Activated naive CD8-positive, alpha-beta T cell treated with anti-CD3 and anti-CD28 coated beads, Interleukin-2, amount 10 ng/mL, durations not matched to agents 7 days and 5 days (primary cell): ENCODE data around the gene SMAD6. TPM values are rescaled to one million over a fixed set of nuclear protein-coding genes. Genes with fewer than 3 reads are reported as not detected.

Experiments used
- ATAC-seq: fragments of 150-1000 bp; cut with Tn5 transposase; one replicate; pipeline ENCODE4 v1.10.0; 2021; ENCODE audit warnings: low read depth, moderate library complexity
- POLR2A ChIA-PET: fragments of 350-600 bp; sonication (Branson Sonifier 250); formaldehyde crosslinking; loops from one replicate; lab custom pipeline; 2021; ENCODE audit warnings: antibody characterized with exemption; lab: Charles Lee
- DNase-seq: peaks from one replicate; pipeline ENCODE4 v3.0.0; 2021
- H3K27ac Mint-ChIP-seq: one replicate; pipeline ENCODE4 v1.8.0; 2022; ENCODE audit warnings: mild to moderate bottlenecking, mixed read lengths
- H3K27me3 Mint-ChIP-seq: one replicate; pipeline ENCODE4 v1.8.0; 2022; ENCODE audit warnings: mild to moderate bottlenecking, moderate library complexity, mixed read lengths
- H3K36me3 Mint-ChIP-seq: one replicate; pipeline ENCODE4 v1.8.0; 2021; ENCODE audit warnings: mild to moderate bottlenecking, mixed read lengths
- H3K4me1 Mint-ChIP-seq: one replicate; pipeline ENCODE4 v1.8.0; 2021; ENCODE audit warnings: mixed read lengths
- H3K4me3 Mint-ChIP-seq: one replicate; pipeline ENCODE4 v1.8.0; 2022; ENCODE audit warnings: mild to moderate bottlenecking, moderate library complexity, mixed read lengths
- H3K9me3 Mint-ChIP-seq: one replicate; pipeline ENCODE4 v1.8.0; 2021; ENCODE audit warnings: mixed read lengths
- total RNA-seq, 2 experiments: library from RNA; stranded (reverse); gene quantifications; one replicate each; pipeline ENCODE4 v1.2.3, GENCODE V29; 2021

Gene SMAD6
- total RNA-seq, 2 experiments from 2014 or later, result 0.91 to 0.94 TPM

DNA sequence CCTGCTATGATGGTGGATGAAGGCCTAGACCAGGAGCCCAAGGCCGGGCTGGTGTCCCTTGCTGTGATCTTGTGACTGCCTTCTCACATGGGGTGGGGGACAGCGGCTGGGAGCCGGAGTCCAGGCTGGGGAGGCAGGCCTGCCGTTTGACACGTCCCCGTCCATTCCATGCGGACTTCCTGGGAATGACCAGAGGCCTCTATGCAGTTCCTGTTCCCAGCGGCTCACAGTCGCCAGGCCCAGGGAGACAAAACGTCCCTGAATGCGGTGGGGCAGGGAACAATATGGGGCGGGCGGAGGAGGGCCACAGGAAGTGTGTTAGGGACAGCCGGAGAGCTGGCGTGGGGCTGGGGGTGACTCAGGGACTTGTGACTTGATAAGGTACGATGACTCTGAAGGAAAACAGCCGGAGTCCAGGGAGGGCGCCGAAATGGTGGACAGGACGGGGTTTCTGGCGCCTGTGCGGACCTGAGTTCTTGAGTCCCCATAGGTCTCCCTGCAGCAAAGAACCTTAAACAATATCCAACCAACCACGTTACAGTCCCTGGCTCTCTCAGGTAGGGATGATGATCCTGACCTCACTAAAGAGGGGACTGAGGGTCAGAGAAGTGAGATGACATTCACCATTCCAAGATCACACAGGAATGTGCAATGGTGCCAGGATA is 40.5 kb upstream of the SMAD6 start:
- H3K9me3 Mint-ChIP-seq, result no peaks in the 10 kb centered on the region
- ATAC-seq (no peak), DNase-seq (no peak)
- H3K4me3 Mint-ChIP-seq, result no peak overlapping the region
- peaks cover 6% of the 10 kb centered on the region for H3K27me3 Mint-ChIP-seq
- H3K4me1 Mint-ChIP-seq, result peaks cover 6% of the 10 kb centered on the region
- H3K27ac Mint-ChIP-seq, result no peak overlapping the region
- POLR2A ChIA-PET, result no interaction called here
- no peaks in the 10 kb centered on the region for H3K36me3 Mint-ChIP-seq

DNA sequence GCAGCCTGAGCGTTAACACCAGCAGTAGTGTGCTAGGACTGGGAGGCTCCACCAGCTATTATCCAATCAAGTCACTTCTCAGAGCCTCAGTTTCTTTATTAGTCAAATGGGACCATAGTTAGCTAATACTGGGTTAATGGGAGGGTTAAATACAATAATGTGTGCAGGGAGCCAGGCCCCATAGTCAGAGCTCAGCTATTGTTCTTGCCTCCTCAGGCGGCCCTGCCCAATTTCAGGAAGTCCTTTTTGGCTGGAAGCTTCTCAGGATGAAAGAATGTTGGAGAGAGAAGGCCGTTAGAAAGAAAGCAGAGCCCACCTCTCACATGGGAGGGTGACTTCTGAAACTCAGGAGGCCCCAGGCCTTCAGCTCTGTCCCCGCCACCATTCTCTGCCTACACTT is 39.5 kb upstream of the SMAD6 start:
- no peak for ATAC-seq
- DNase-seq, result no peak
- Mint-ChIP-seq H3K4me1 (peaks cover 2% of the 10 kb centered on the region), H3K9me3 (no peaks in the 10 kb centered on the region), H3K36me3 (no peaks in the 10 kb centered on the region), H3K4me3 (no peak overlapping the region), H3K27ac (no peak overlapping the region), H3K27me3 (peaks cover 4% of the 10 kb centered on the region)
- POLR2A ChIA-PET, result interaction anchor here (0.6 kb wide), 1 partner anchor 1777 kb away, joined by 5 read pairs; no protein-coding TSS in a partner anchor

GRCh38 chr15:66663664-66664063 is 38.4 kb upstream of the SMAD6 start:
- H3K27me3 Mint-ChIP-seq, result peaks cover 3% of the 10 kb centered on the region
- no peak overlapping the region for H3K4me3 Mint-ChIP-seq
- H3K27ac Mint-ChIP-seq, result no peak overlapping the region

GRCh38 chr15:66670175-66670574 is 31.9 kb upstream of the SMAD6 start:
- Mint-ChIP-seq H3K27me3 (peaks cover 3% of the 10 kb centered on the region), H3K27ac (no peak overlapping the region), H3K9me3 (no peaks in the 10 kb centered on the region), H3K36me3 (no peaks in the 10 kb centered on the region), H3K4me1 (peaks cover 10% of the 10 kb centered on the region), H3K4me3 (no peak overlapping the region)
- no peak for ATAC-seq
- POLR2A ChIA-PET, result no interaction called here
- DNase-seq, result no peak

More at GRCh38 chr15:66663664-66664063, 38.4 kb upstream of the SMAD6 start:
- no peaks in the 10 kb centered on the region for H3K9me3 Mint-ChIP-seq
- DNase-seq (no peak), ATAC-seq (no peak)
- POLR2A ChIA-PET, result no interaction called here
- H3K36me3 Mint-ChIP-seq, result no peaks in the 10 kb centered on the region
- peaks cover 2% of the 10 kb centered on the region for H3K4me1 Mint-ChIP-seq

DNA sequence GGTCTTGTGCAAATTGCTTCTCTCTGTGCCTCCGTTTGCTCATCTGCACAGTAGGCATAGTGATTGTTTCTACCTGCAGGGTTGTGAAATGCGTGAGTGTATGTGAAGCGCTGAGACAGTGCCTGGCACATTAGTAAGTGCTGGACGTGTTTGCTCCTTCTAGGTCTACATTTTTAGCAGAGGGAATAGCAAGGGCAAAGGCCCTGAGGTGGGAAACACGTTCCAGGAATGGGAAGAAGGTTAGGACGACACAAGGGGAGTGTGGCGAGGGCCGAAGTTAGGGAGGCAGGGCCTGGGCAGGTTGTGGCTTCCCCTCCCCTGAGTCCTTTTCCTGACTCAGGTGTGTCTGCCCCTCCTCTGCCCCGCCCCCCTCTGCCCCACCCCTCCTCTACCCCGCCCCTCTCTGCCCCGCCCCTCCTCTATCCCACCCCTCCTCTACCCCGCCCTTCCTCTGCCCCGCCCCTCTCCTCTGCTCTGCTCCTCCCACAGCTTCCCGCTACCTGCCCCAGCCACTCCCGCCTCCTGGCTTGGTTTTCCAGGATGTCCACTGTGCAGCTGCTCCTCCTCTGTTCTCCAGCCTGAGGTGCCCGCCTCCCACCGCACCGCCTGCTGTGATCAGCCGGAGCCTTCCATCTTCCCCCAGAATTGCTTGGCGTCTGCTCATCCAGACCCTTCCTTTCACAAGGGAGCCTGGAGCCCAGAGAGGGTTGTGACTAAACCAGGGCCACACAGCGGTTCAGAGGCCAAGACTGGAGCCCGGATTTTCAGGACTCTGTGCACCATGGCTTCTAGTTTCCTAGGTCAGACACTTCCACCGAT is 31.1 kb upstream of the SMAD6 start:
- DNase-seq (no peak), ATAC-seq (no peak)
- no peak overlapping the region for H3K4me3 Mint-ChIP-seq
- H3K4me1 Mint-ChIP-seq, result peaks cover 12% of the 10 kb centered on the region
- no peaks in the 10 kb centered on the region for H3K36me3 Mint-ChIP-seq
- POLR2A ChIA-PET, result no interaction called here
- H3K9me3 Mint-ChIP-seq, result no peaks in the 10 kb centered on the region
- no peak overlapping the region for H3K27ac Mint-ChIP-seq
- peaks cover 1% of the 10 kb centered on the region for H3K27me3 Mint-ChIP-seq

GRCh38 chr15:66672867-66673266 is 29.2 kb upstream of the SMAD6 start:
- Mint-ChIP-seq H3K27ac (no peak overlapping the region), H3K4me1 (peaks cover 12% of the 10 kb centered on the region), H3K4me3 (no peak overlapping the region), H3K27me3 (no peaks in the 10 kb centered on the region), H3K36me3 (no peaks in the 10 kb centered on the region), H3K9me3 (no peaks in the 10 kb centered on the region)
- ATAC-seq (no peak), DNase-seq (no peak)
- POLR2A ChIA-PET, result no interaction called here

DNA sequence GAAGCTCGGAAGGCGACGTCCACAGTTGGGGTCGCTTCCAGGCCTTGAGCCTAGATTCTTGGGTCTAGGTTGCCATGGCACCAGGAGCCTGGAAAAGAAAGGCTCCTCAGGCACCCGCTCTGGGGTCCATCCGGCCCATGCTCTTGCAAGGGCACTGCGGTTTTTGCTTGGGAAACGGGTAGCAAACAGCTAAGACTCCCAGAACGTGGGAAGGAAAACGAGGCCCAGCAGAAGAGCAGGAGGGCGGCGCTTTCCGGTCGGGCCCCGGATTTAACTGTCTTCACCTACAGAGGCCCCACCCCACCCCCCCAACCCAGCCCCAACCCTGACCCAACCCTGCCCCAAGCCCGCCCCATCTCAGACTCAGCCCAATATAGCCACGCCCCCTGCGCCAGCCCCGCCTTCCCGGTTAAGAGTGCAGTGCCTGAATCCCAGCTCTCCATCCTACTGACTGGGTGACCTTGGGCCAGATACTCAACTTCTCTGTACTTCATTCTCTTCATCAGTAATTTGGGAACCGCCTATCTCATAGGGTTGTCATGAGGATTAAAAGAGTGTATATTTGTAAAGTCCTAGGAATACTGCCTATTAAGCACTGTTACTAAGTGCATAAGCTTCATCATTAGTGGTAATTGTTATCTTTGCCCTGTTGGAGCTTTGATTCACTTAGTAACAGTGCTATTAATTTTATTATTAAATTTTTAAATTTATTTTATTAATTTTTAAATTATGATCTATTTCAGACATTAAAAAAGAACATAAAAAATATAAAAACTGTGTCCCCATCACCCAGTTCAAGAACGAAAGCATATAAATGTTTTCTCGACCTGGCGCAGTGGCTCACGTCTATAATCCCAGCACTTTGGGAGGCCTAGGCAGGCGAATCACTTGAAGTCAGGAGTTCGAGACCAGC is 28.4 kb upstream of the SMAD6 start:
- ATAC-seq (peak; percentile 75), DNase-seq (peak; percentile 62)
- no peaks in the 10 kb centered on the region for H3K9me3 Mint-ChIP-seq
- no peak overlapping the region for H3K4me3 Mint-ChIP-seq
- H3K27ac Mint-ChIP-seq, result no peak overlapping the region
- POLR2A ChIA-PET, result interaction anchor here (0.5 to 1.2 kb wide), 3 partner anchors 15 to 28 kb away, joined by 3 to 5 read pairs (median 4); partner anchors contain the start of gene SMAD6
- H3K36me3 Mint-ChIP-seq, result no peaks in the 10 kb centered on the region
- peaks cover 12% of the 10 kb centered on the region for H3K4me1 Mint-ChIP-seq
- H3K27me3 Mint-ChIP-seq, result no peaks in the 10 kb centered on the region

GRCh38 chr15:66674756-66675155 is 27.3 kb upstream of the SMAD6 start:
- DNase-seq (no peak), ATAC-seq (no peak)
- no peaks in the 10 kb centered on the region for H3K36me3 Mint-ChIP-seq
- no peaks in the 10 kb centered on the region for H3K27me3 Mint-ChIP-seq
- H3K4me3 Mint-ChIP-seq, result no peak overlapping the region
- POLR2A ChIA-PET, result interaction anchor here (0.9 kb wide), 1 partner anchor 27 kb away, joined by 4 read pairs; the partner anchor contains the start of gene SMAD6
- peak overlapping the region; percentile 17 for H3K27ac Mint-ChIP-seq
- peaks cover 12% of the 10 kb centered on the region for H3K4me1 Mint-ChIP-seq
- H3K9me3 Mint-ChIP-seq, result no peaks in the 10 kb centered on the region

DNA sequence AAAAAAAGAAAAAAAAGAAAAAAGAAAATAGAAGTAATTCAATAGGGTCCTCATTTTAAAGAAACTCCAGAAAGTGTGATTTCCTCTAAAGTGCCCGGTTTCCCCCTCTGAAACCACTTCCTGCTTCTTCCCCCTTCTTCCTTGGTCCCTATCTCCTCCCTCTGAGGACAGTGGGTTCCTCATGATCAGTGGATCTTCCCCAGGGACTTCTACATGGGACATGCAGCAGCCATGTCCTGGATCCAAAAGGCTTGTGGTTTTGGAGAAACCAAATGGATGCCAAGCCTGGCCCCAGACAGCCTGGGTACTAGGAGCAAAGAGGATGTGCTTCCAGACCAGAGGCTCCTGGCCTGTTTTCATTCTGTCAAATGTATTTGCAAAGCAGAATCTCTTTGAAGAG is 26.6 kb upstream of the SMAD6 start:
- Mint-ChIP-seq H3K27ac (peak overlapping the region; percentile 72), H3K9me3 (no peaks in the 10 kb centered on the region), H3K4me1 (peaks cover 12% of the 10 kb centered on the region), H3K27me3 (no peaks in the 10 kb centered on the region), H3K4me3 (no peak overlapping the region), H3K36me3 (no peaks in the 10 kb centered on the region)
- ATAC-seq (no peak), DNase-seq (no peak)
- POLR2A ChIA-PET, result no interaction called here

GRCh38 chr15:66677336-66677735 is 24.7 kb upstream of the SMAD6 start:
- Mint-ChIP-seq H3K27ac (peak overlapping the region; percentile 14), H3K4me1 (peaks cover 11% of the 10 kb centered on the region), H3K9me3 (peaks cover 2% of the 10 kb centered on the region), H3K27me3 (no peaks in the 10 kb centered on the region), H3K4me3 (no peak overlapping the region), H3K36me3 (no peaks in the 10 kb centered on the region)
- ATAC-seq (no peak), DNase-seq (no peak)
- POLR2A ChIA-PET, result interaction anchor here (0.6 kb wide), 1 partner anchor 81 kb away, joined by 4 read pairs; no protein-coding TSS in a partner anchor

DNA sequence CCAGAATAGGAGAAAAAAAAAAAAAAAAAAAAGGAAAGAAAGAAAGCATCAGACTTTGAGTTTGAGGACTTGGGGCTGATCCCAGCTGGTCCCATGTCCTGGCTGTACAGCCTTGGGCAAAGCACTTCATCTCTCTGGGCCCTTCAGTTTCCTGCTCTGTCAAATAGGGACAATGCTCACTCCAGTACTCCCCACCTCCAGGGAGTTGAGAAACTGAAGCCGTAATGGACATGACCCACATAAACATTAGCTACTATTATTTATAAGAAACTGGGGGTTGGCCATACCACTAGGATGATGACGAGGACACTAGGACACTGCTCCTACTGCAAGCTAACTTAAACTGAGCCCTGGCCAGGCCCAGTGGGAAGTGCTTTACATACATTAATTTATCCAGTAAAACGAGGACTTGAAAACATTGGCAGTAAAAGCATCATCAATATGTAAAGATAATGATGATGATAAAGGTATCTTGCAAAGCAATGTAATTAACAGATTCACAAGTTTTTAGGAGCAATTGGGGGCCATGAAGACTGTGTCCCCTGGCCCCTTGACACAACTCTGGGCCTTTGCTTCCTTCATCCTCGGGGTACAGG is 22.9 kb upstream of the SMAD6 start:
- Mint-ChIP-seq H3K4me1 (peaks cover 10% of the 10 kb centered on the region), H3K4me3 (no peak overlapping the region), H3K27ac (no peak overlapping the region), H3K27me3 (no peaks in the 10 kb centered on the region), H3K9me3 (peaks cover 4% of the 10 kb centered on the region), H3K36me3 (no peaks in the 10 kb centered on the region)
- ATAC-seq, result no peak
- POLR2A ChIA-PET, result no interaction called here
- no peak for DNase-seq

DNA sequence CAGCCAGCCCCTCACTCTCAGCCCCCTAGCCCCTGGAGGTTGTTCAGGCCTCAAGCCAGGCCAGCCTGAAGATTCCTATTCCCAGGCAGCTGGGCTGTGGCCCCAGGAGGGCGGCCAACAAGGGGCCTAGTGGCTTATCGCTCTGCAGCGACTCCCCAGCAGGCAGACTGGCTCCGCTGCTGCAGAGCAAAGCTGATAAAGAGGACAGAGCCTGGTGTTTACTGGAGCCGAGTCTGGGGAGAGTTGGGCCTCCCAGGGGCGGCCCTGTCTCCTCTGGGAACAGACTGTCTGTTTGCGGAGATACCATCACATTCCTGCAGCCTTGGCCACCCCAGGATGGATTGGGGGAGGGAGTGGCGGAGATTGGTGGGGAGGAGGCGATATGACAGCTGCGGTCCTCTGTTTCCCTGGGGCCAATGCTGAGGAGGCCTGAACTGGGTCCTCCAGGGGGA is 22.4 kb upstream of the SMAD6 start:
- Mint-ChIP-seq H3K27me3 (no peaks in the 10 kb centered on the region), H3K36me3 (no peaks in the 10 kb centered on the region), H3K27ac (no peak overlapping the region), H3K9me3 (peaks cover 4% of the 10 kb centered on the region), H3K4me3 (no peak overlapping the region), H3K4me1 (peaks cover 6% of the 10 kb centered on the region)
- DNase-seq (no peak), ATAC-seq (no peak)
- POLR2A ChIA-PET, result no interaction called here
